Endothelial cell of umbilical vein (primary cell): Measurements from ENCODE around the gene HOXC5. TPM values are rescaled to one million over a fixed set of nuclear protein-coding genes. Genes with fewer than 3 reads are reported as not detected.

ENCODE experiments used
- BruUV-seq: library from RNA; stranded (reverse); fragments of 400-500 nt; replicated peaks from 2 replicates; lab custom pipeline; 2021; lab: Mats Ljungman, UMichigan
- CTCF ChIA-PET: fragments of 300-600, 350-600 bp; sonication (Branson Sonifier 250); formaldehyde crosslinking; loops from one replicate; lab custom pipeline; 2021; ENCODE audit warnings: antibody characterized with exemption, inconsistent platforms; lab: Charles Lee
- POLR2A ChIA-PET: fragments of 300-600, 350-600 bp; sonication (Branson Sonifier 250); formaldehyde crosslinking; loops from one replicate; lab custom pipeline; 2021; ENCODE audit warnings: antibody characterized with exemption, inconsistent platforms; lab: Charles Lee
- DNase-seq: peaks from one replicate; pipeline ENCODE4 v3.0.0-alpha.2; 2011; ENCODE audit warnings: low read depth, low spot score
- FAIRE-seq: peaks from 2 replicates; lab custom pipeline; 2011; peaks lifted over from hg19 to GRCh38; lab: Jason Lieb, UNC
- H2AFZ ChIP-seq: 2 replicates; pipeline ENCODE4 v1.6.0; 2012; ENCODE audit warnings: low read depth, low read length, control low read depth, inconsistent platforms
- H3K27ac ChIP-seq: 2 replicates; pipeline ENCODE4 v1.5.1; 2011; ENCODE audit warnings: low read depth, mild to moderate bottlenecking, control low read depth, low read length, moderate library complexity; ENCODE audit not compliant: insufficient read depth
- H3K27me3 ChIP-seq, 2 experiments: 2 replicates each; pipeline versions ENCODE4 v1.6.0 to v1.6.1; 2011; ENCODE audit warnings: low read length in 2 of 2, mixed read lengths in 1 of 2; ENCODE audit not compliant: control insufficient read depth in 2 of 2, insufficient read depth in 2 of 2
- H3K36me3 ChIP-seq, 2 experiments: 2 replicates in 1 of 2; 3 replicates in 1 of 2; pipeline ENCODE4 v1.5.1; 2011; ENCODE audit warnings: low read length in 2 of 2, mild to moderate bottlenecking in 1 of 2, moderate library complexity in 1 of 2; ENCODE audit not compliant: control insufficient read depth in 2 of 2, insufficient read depth in 2 of 2; ENCODE audit errors: extremely low read depth in 1 of 2
- H3K4me1 ChIP-seq: 3 replicates; pipeline ENCODE4 v1.5.1; 2011; ENCODE audit warnings: mild to moderate bottlenecking, low read length; ENCODE audit not compliant: control insufficient read depth, insufficient read depth; ENCODE audit errors: extremely low read depth
- H3K4me2 ChIP-seq: 2 replicates; pipeline ENCODE4 v1.6.1; 2011; ENCODE audit warnings: low read length, control low read depth, mixed read lengths; ENCODE audit not compliant: insufficient read depth
- H3K4me3 ChIP-seq, 3 experiments: fragments of 200-600 bp in 1 of 3; sonication (generic), shearing (Covaris generic) in 1 of 3; replicated peaks in 1 of 3; 2 replicates each; pipeline ENCODE4 v1.5.1; 2011 to 2016; ENCODE audit warnings: control low read depth in 3 of 3, low read length in 3 of 3, mild to moderate bottlenecking in 2 of 3, inconsistent platforms in 1 of 3, low read depth in 1 of 3, moderate library complexity in 1 of 3; ENCODE audit not compliant: insufficient read depth in 1 of 3
- H3K79me2 ChIP-seq: 2 replicates; pipeline ENCODE4 v1.6.0; 2012; ENCODE audit warnings: low read length, inconsistent platforms; ENCODE audit not compliant: control insufficient read depth, insufficient read depth
- H3K9ac ChIP-seq: replicated peaks from 2 replicates; pipeline ENCODE3; 2011; ENCODE audit warnings: low read length, control low read depth; ENCODE audit not compliant: insufficient read depth; ENCODE audit errors: extremely low read depth
- H3K9me1 ChIP-seq: replicated peaks from 3 replicates; pipeline ENCODE4 v1.6.0; 2011; ENCODE audit warnings: mild to moderate bottlenecking, low read length; ENCODE audit not compliant: control insufficient read depth, insufficient read depth; ENCODE audit errors: extremely low read depth
- H3K9me3 ChIP-seq: replicated peaks from 2 replicates; pipeline ENCODE4 v1.5.1; 2012; ENCODE audit warnings: low read length, inconsistent platforms; ENCODE audit not compliant: control insufficient read depth, insufficient read depth
- H4K20me1 ChIP-seq: replicated peaks from 2 replicates; pipeline ENCODE3; 2011; ENCODE audit warnings: mild to moderate bottlenecking, low read length; ENCODE audit not compliant: control insufficient read depth, insufficient read depth; ENCODE audit errors: extremely low read depth
- CTCF ChIP-seq, 2 donors: IDR thresholded peaks; 1 replicate in 1 of 2; 2 replicates in 1 of 2; pipeline ENCODE4 v1.5.1; 2011; ENCODE audit warnings: low read length in 2 of 2, mild to moderate bottlenecking in 2 of 2, moderate library complexity in 2 of 2, control low read depth in 1 of 2, inconsistent platforms in 1 of 2, low read depth in 1 of 2; ENCODE audit not compliant: insufficient read depth in 1 of 2; ENCODE audit errors: extremely low read depth in 1 of 2
- EZH2 ChIP-seq: IDR thresholded peaks from 2 replicates; pipeline ENCODE4 v1.6.1; 2012; ENCODE audit warnings: borderline replicate concordance, low read depth, mild to moderate bottlenecking, moderate library complexity, low read length, inconsistent platforms; ENCODE audit not compliant: severe bottlenecking
- FOS ChIP-seq: IDR thresholded peaks from 2 replicates; pipeline ENCODE4 v1.6.1; 2011; ENCODE audit warnings: mild to moderate bottlenecking, low read length, moderate library complexity, borderline replicate concordance; ENCODE audit not compliant: insufficient read depth
- JUN ChIP-seq: IDR thresholded peaks from 2 replicates; pipeline ENCODE4 v1.6.1; 2011; ENCODE audit warnings: borderline replicate concordance, low read depth; ENCODE audit not compliant: insufficient read length, insufficient read depth
- POLR2A ChIP-seq: IDR thresholded peaks from 2 replicates; pipeline ENCODE4 v1.6.1; 2012; ENCODE audit warnings: low read depth, mild to moderate bottlenecking, control low read depth, low read length
- POLR2AphosphoS5 ChIP-seq: IDR thresholded peaks from 2 replicates; pipeline ENCODE4 v1.6.1; 2012; ENCODE audit warnings: low read depth, mild to moderate bottlenecking, control low read depth, low read length, moderate library complexity; ENCODE audit not compliant: insufficient read depth
- dilution Hi-C: fragments of 300-500 bp; cut with MboI; formaldehyde crosslinking; loops from one replicate; pipeline ENCODE4 v1.15.0; 2019; ENCODE audit warnings: low sequenced_read_pairs; ENCODE audit not compliant: extremely low pct_ligation_motif_present
- intact Hi-C: fragments of 100-400 bp; cut with micrococcal nuclease; formaldehyde crosslinking; loops from one replicate; pipeline ENCODE4 v1.10.0; 2022
- polyA plus RNA-seq, 4 experiments: library from polyadenylated mRNA; depleted of rRNA in 3 of 4; stranded (reverse) in 3 of 4; unstranded in 1 of 4; fragments of >200 nt; gene quantifications; 2 replicates each; pipeline versions ENCODE4 v1.2.1 to v1.2.3, GENCODE V29; 2011 to 2012; ENCODE audit warnings: missing spikeins in 1 of 4
- total RNA-seq: library from RNA; stranded (reverse); gene quantifications from 2 replicates; pipeline ENCODE4 v1.2.3, GENCODE V29; 2021
- TF ChIP-seq, protein P1 (sequence below): IDR thresholded peaks from 2 replicates; pipeline ENCODE4 v1.6.1; 2011; ENCODE audit not compliant: insufficient read depth, insufficient read length

HOXC5 gene
- total and polyA plus RNA-seq, 2 donors (not counting 3 experiments of a cell fraction or from before 2014, with no cell fraction given), result not detected

DNA sequence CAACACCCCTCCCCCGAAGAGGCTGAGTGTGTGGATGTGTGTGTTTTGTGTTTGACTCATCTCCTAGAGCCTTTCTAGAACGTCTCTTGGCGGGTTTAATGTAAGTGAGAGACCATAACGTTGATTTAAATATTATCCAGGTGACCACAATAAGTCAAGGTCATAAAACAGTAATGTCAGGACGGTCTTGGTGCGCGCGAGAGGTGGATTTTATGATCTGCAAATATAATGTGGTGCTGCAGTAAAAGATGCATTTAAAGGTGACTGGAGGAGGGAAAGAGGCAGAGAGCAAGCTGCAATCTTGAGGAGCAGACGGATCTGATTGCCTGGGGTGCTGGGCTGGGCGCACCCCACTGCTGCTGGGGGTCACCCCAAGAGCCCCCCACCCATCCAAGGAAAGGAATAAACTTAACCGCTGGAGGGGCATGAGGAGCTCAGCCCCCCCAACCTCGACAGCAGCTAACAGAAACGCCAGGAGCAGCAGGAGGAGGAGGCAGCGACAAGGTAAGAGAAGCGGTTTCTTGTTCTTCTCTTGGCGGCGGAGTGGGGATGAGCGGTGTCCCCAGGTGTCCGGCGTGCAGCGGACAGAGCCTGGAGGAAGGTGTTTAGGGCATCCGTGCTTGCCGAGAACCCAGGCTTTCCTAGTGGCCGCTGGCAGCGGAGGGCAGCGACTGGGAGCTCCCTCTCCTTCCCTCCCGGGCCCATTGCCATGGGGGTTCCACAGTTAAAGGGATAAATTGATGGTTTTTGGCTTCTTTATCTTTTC is 42.4 kb upstream of the HOXC5 start:
- H3K4me1 ChIP-seq, result no peaks in the 10 kb centered on the region
- H4K20me1 ChIP-seq, result no peaks in the 10 kb centered on the region
- no peak overlapping the region for H3K4me2 ChIP-seq
- intact Hi-C loops, result no loop called here
- H3K4me3 ChIP-seq, result no peak overlapping the region
- H3K27me3 ChIP-seq, result peaks cover 94 to 98% of the 10 kb centered on the region in 2 experiments
- TF ChIP-seq JUN (no peak), FOS (no peak), POLR2AphosphoS5 (no peak), POLR2A (no peak), EZH2 (no peak), CTCF (IDR thresholded peaks at IDR 0.05; ENCODE audit: extremely low read depth in 1 of 2, insufficient read depth in 1 of 2, low read depth in 1 of 2, low read length in 2 of 2) (no peak)
- TF ChIP-seq, protein P1, sequence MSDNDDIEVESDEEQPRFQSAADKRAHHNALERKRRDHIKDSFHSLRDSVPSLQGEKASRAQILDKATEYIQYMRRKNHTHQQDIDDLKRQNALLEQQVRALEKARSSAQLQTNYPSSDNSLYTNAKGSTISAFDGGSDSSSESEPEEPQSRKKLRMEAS, result no peak
- dilution Hi-C loops, result no loop called here
- BruUV-seq, result no TSS peak
- H2AFZ ChIP-seq, result no peak overlapping the region
- H3K27ac ChIP-seq, result no peak overlapping the region
- H3K9me1 ChIP-seq, result no peaks in the 10 kb centered on the region
- H3K9ac ChIP-seq, result no peak overlapping the region
- no peaks in the 10 kb centered on the region for H3K9me3 ChIP-seq
- ChIA-PET POLR2A (no interaction called here), CTCF (interaction anchor here (0.8 to 4.3 kb wide), 13 partner anchors 9 to 233 kb away, joined by 3 to 24 read pairs (median 4); partner anchors contain the start of genes HOXC8 and HOXC9)
- H3K36me3 ChIP-seq, result no peaks in the 10 kb centered on the region
- FAIRE-seq (no peak), DNase-seq (no peak)
- H3K79me2 ChIP-seq, result no peaks in the 10 kb centered on the region
